IMR-90 (cell line): ENCODE measurements around the gene KRT80. TPM values are rescaled to one million over a fixed set of nuclear protein-coding genes. Genes with fewer than 3 reads are reported as not detected.

ENCODE experiments used
- ATAC-seq: fragments of 200-7000 bp; cut with Tn5 transposase; 2 replicates; pipeline ENCODE4 v1.9.1; 2020; ENCODE audit warnings: low read depth, mild to moderate bottlenecking, moderate library complexity
- BruUV-seq: library from RNA; stranded (reverse); fragments of 400-500 nt; replicated peaks from 2 replicates; lab custom pipeline; 2021; lab: Mats Ljungman, UMichigan
- CTCF ChIA-PET: fragments of 300-600 bp; formaldehyde crosslinking; extraction: SDS; loops from one replicate; lab custom pipeline; 2021; ENCODE audit warnings: antibody characterized with exemption; lab: Yijun Ruan, JAX
- POLR2A ChIA-PET: fragments of 300-600 bp; sonication (Branson Sonifier 250); formaldehyde crosslinking; loops from one replicate; lab custom pipeline; 2022; ENCODE audit warnings: antibody characterized with exemption; ENCODE audit not compliant: unreplicated experiment; lab: Charles Lee
- DNase-seq: peaks from one replicate; pipeline ENCODE4 v3.0.0; 2013
- H2AFZ ChIP-seq: replicated peaks from 2 replicates; pipeline ENCODE3; 2013; ENCODE audit warnings: low read length, mild to moderate bottlenecking; ENCODE audit not compliant: poor library complexity
- H2AK5ac ChIP-seq: 2 replicates; pipeline ENCODE4 v1.6.1; 2013; ENCODE audit warnings: low read depth, low read length, inconsistent platforms
- H2AK9ac ChIP-seq: replicated peaks from 2 replicates; pipeline ENCODE3; 2013; ENCODE audit warnings: mild to moderate bottlenecking, low read depth, low read length, moderate library complexity; ENCODE audit not compliant: poor library complexity
- H2BK120ac ChIP-seq: 2 replicates; pipeline ENCODE4 v1.6.1; 2013; ENCODE audit warnings: low read depth, low read length, inconsistent platforms
- H2BK15ac ChIP-seq: 3 replicates; pipeline ENCODE4 v1.6.1; 2013; ENCODE audit warnings: low read depth, low read length, inconsistent platforms
- H2BK20ac ChIP-seq: 2 replicates; pipeline ENCODE4 v1.6.1; 2013; ENCODE audit warnings: low read depth, mild to moderate bottlenecking, inconsistent platforms, low read length, moderate library complexity
- H2BK5ac ChIP-seq: 2 replicates; pipeline ENCODE4 v1.6.1; 2013; ENCODE audit warnings: mild to moderate bottlenecking, low read depth, low read length, inconsistent platforms; ENCODE audit not compliant: poor library complexity, severe bottlenecking
- H3K14ac ChIP-seq: replicated peaks from 2 replicates; pipeline ENCODE4 v1.6.1; 2013; ENCODE audit warnings: low read depth, low read length, inconsistent platforms
- H3K18ac ChIP-seq: 2 replicates; pipeline ENCODE4 v1.6.1; 2013; ENCODE audit warnings: low read depth, low read length, control low read depth
- H3K23ac ChIP-seq: 2 replicates; pipeline ENCODE4 v1.6.1; 2013; ENCODE audit warnings: low read depth, low read length, inconsistent platforms
- H3K27ac ChIP-seq: 2 replicates; pipeline ENCODE4 v1.5.1; 2013; ENCODE audit warnings: mild to moderate bottlenecking, control low read depth, low read length; ENCODE audit not compliant: insufficient read depth
- H3K27me3 ChIP-seq: 2 replicates; pipeline ENCODE4 v1.6.1; 2013; ENCODE audit warnings: low read length; ENCODE audit not compliant: control insufficient read depth, insufficient read depth
- H3K36me3 ChIP-seq: 2 replicates; pipeline ENCODE4 v1.6.1; 2013; ENCODE audit warnings: low read length, mixed read lengths; ENCODE audit not compliant: control insufficient read depth, insufficient read depth
- H3K4ac ChIP-seq: 2 replicates; pipeline ENCODE4 v1.6.1; 2013; ENCODE audit warnings: low read depth, low read length, inconsistent platforms
- H3K4me1 ChIP-seq: 2 replicates; pipeline ENCODE4 v1.6.1; 2013; ENCODE audit warnings: low read length, mixed read lengths; ENCODE audit not compliant: control insufficient read depth, insufficient read depth
- H3K4me2 ChIP-seq: 2 replicates; pipeline ENCODE4 v1.6.1; 2013; ENCODE audit warnings: low read depth, mild to moderate bottlenecking, control low read depth, low read length, moderate library complexity
- H3K4me3 ChIP-seq: 2 replicates; pipeline ENCODE4 v1.5.1; 2013; ENCODE audit warnings: low read depth, mild to moderate bottlenecking, control low read depth, low read length, moderate library complexity; ENCODE audit not compliant: insufficient read depth
- H3K56ac ChIP-seq: 2 replicates; pipeline ENCODE4 v1.6.1; 2013; ENCODE audit warnings: low read length, inconsistent platforms; ENCODE audit not compliant: insufficient read depth; ENCODE audit errors: extremely low read depth
- H3K79me1 ChIP-seq, 2 experiments: 2 replicates each; pipeline ENCODE4 v1.6.1; 2013; ENCODE audit warnings: low read length in 2 of 2, inconsistent platforms in 1 of 2, low read depth in 1 of 2
- H3K9ac ChIP-seq: 2 replicates; pipeline ENCODE4 v1.6.1; 2013; ENCODE audit warnings: low read depth, low read length, control low read depth
- H3K9me1 ChIP-seq: 2 replicates; pipeline ENCODE4 v1.6.1; 2013; ENCODE audit warnings: low read length, inconsistent platforms; ENCODE audit not compliant: insufficient read depth
- H3K9me3 ChIP-seq: 2 replicates; pipeline ENCODE4 v1.6.1; 2013; ENCODE audit warnings: low read length; ENCODE audit not compliant: control insufficient read depth, insufficient read depth
- H4K20me1 ChIP-seq: 2 replicates; pipeline ENCODE4 v1.6.1; 2013; ENCODE audit warnings: low read length, inconsistent platforms; ENCODE audit not compliant: insufficient read depth
- H4K5ac ChIP-seq: 2 replicates; pipeline ENCODE4 v1.6.1; 2013; ENCODE audit warnings: mild to moderate bottlenecking, low read depth, low read length, control low read depth
- H4K8ac ChIP-seq, 2 experiments: 2 replicates each; pipeline ENCODE4 v1.6.1; 2013; ENCODE audit warnings: low read depth in 2 of 2, low read length in 2 of 2, control low read depth in 1 of 2, inconsistent platforms in 1 of 2
- H4K91ac ChIP-seq: 2 replicates; pipeline ENCODE4 v1.6.1; 2013; ENCODE audit warnings: low read depth, low read length, inconsistent platforms; ENCODE audit not compliant: insufficient read depth
- CHD1 ChIP-seq: IDR thresholded peaks from 2 replicates; pipeline ENCODE4 v1.6.1; 2012; ENCODE audit warnings: low read depth, low read length, improper control_type of control experiment
- CTCF ChIP-seq: conservative IDR thresholded peaks from 2 replicates; pipeline ENCODE4 v1.5.1; 2012; ENCODE audit warnings: mild to moderate bottlenecking, low read depth, low read length, improper control_type of control experiment
- FOS ChIP-seq: fragments of 150-350 bp; IDR thresholded peaks from 2 replicates; pipeline ENCODE4 v1.6.1; 2016; ENCODE audit warnings: low read depth, low read length
- MAFK ChIP-seq: IDR thresholded peaks from 2 replicates; pipeline ENCODE4 v1.6.1; 2012; ENCODE audit warnings: low read depth, low read length, improper control_type of control experiment
- MAZ ChIP-seq: IDR thresholded peaks from 2 replicates; pipeline ENCODE4 v1.6.1; 2012; ENCODE audit warnings: low read depth, mild to moderate bottlenecking, low read length, improper control_type of control experiment, moderate library complexity, borderline replicate concordance
- POLR2A ChIP-seq: IDR thresholded peaks from 2 replicates; pipeline ENCODE4 v1.6.1; 2012; ENCODE audit warnings: mild to moderate bottlenecking, low read depth, low read length
- RCOR1 ChIP-seq: IDR thresholded peaks from 2 replicates; pipeline ENCODE4 v1.6.1; 2012; ENCODE audit warnings: mild to moderate bottlenecking, low read length, improper control_type of control experiment; ENCODE audit not compliant: insufficient replicate concordance
- RFX5 ChIP-seq: IDR thresholded peaks from 2 replicates; pipeline ENCODE4 v1.8.0; 2012; ENCODE audit warnings: low read depth, mild to moderate bottlenecking, low read length, moderate library complexity
- SMC3 ChIP-seq: fragments of 150-350 bp; IDR thresholded peaks from 2 replicates; pipeline ENCODE4 v1.6.1; 2016; ENCODE audit warnings: low read depth, mild to moderate bottlenecking, antibody characterized with exemption, low read length, moderate library complexity
- WGBS, 2 experiments: methylation state at CpG; one replicate each; pipeline versions ENCODE4 v1.1.5 to v1.1.7; 2013; ENCODE audit warnings: missing lambda C conversion rate in 2 of 2; ENCODE audit not compliant: insufficient read length in 1 of 2; ENCODE audit errors: extremely low coverage in 2 of 2; 5-methylcytosine and 5-hydroxymethylcytosine counted together
- dilution Hi-C: fragments of 300-500 bp; cut with HindIII; formaldehyde crosslinking; loops from one replicate; pipeline ENCODE4 v1.14.3; 2018; ENCODE audit warnings: low sequenced_read_pairs; ENCODE audit not compliant: unreplicated experiment
- in situ Hi-C: fragments of 300-500 bp; cut with MboI; formaldehyde crosslinking; loops from 3 replicates; pipeline ENCODE4 v1.14.3; 2019; ENCODE audit warnings: low sequenced_read_pairs, inconsistent platforms, mixed read lengths
- intact Hi-C: fragments of 100-400 bp; cut with micrococcal nuclease; formaldehyde crosslinking; loops from 2 replicates; pipeline ENCODE4 v1.10.0; 2022
- polyA plus RNA-seq, 3 experiments: library from polyadenylated mRNA; depleted of rRNA; stranded (reverse); fragments of >200 nt; gene quantifications; 2 replicates each; pipeline ENCODE4 v1.2.3, GENCODE V29; 2012; ENCODE audit warnings: low replicate concordance in 1 of 3
- total RNA-seq: library from RNA; depleted of rRNA; stranded (reverse); fragments of >200 nt; gene quantifications from 2 replicates; pipeline ENCODE4 v1.2.3, GENCODE V29; 2012

The KRT80 gene
- total and polyA plus RNA-seq, 2 of the 4 experiments (the other 2 are of a cell fraction), result 0.54 to 3.4 TPM

- Histone ChIP-seq H2AK9ac (peak overlapping the region; percentile 99), H3K27ac (peak overlapping the region; percentile 70), H3K9me3 (no peaks in the 10 kb centered on the region), H2BK15ac (peak overlapping the region; percentile 99), H4K20me1 (no peaks in the 10 kb centered on the region), H2AK5ac (peak overlapping the region; percentile 100), H3K9ac (peak overlapping the region; percentile 37; the same call in 1 of the 2 replicates), H3K4me3 (no peak overlapping the region), H3K27me3 (no peaks in the 10 kb centered on the region), H2BK120ac (peak overlapping the region; percentile 100), H3K23ac (peak overlapping the region; percentile 95), H3K36me3 (no peaks in the 10 kb centered on the region), H3K9me1 (peaks cover 68% of the 10 kb centered on the region), H3K14ac (peak overlapping the region; percentile 99), H4K91ac (peak overlapping the region; percentile 99), H3K4ac (peak overlapping the region; percentile 99), H3K56ac (peak overlapping the region; percentile 90), H3K4me1 (peaks cover 66% of the 10 kb centered on the region), H4K8ac (peak overlapping the region; percentile 97 to 98), H3K79me1 (peaks cover 0 to 72% of the 10 kb centered on the region in 2 experiments; a peak in 3 of 4 replicates), H2BK5ac (peak overlapping the region; percentile 99), H3K18ac (peak overlapping the region; percentile 70), H4K5ac (peak overlapping the region; percentile 86), H2AFZ (peak overlapping the region; percentile 91), H3K4me2 (no peak overlapping the region), H2BK20ac (peak overlapping the region; percentile 99)
- ATAC-seq (no peak), DNase-seq (no peak)
- BruUV-seq, result no TSS peak
- TF ChIP-seq RCOR1 (no peak), FOS (no peak), POLR2A (no peak), CHD1 (no peak), CTCF (no peak), MAZ (no peak), RFX5 (no peak), MAFK (0 out of 2 replicates have a peak, but pooled peaks have one; percentile 5), SMC3 (no peak)
- dilution Hi-C loops (no loop called here), intact Hi-C loops (no loop called here), in situ Hi-C loops (no loop called here)
- ChIA-PET POLR2A (interaction anchor here (0.9 kb wide), 1 partner anchor 8 kb away, joined by 5 read pairs; no protein-coding TSS in a partner anchor), CTCF (interaction anchor here (1.4 to 1.6 kb wide), 2 partner anchors 15 to 28 kb away, joined by 3 to 6 read pairs; no protein-coding TSS in a partner anchor)
- 82% methylated on average over 14 of the region's 16 CpGs; no CpG with 5 or more reads in 1 of the 2 experiments for WGBS, 2 experiments
These were observed 6.3 kb downstream of the KRT80 start for GRCh38 chr12:52185400-52185967.
